Raji (cell line): ENCODE measurements around the gene CDH23.

Experiments used
- POLR2A ChIP-seq: IDR thresholded peaks from 2 replicates; pipeline ENCODE4 v1.6.1; 2011; ENCODE audit warnings: low read depth, low read length, control low read depth; ENCODE audit not compliant: insufficient read depth

The CDH23 gene

GRCh38 chr10:71396711-71397295, at the start of gene CDH23:
TSS of gene CDH23 (plus strand) at chr10:71396920. CDS start at chr10:71439832, 42,912 bp downstream.
- TF ChIP-seq POLR2A: no peak

GRCh38 chr10:71347587-71348395, 48.9 kb upstream of the CDH23 start:
- TF ChIP-seq POLR2A: no peak

GRCh38 chr10:71348850-71349249, 47.9 kb upstream of the CDH23 start:
- no peak for TF ChIP-seq POLR2A

GRCh38 chr10:71349406-71349805, 47.3 kb upstream of the CDH23 start:
- TF ChIP-seq POLR2A: no peak

GRCh38 chr10:71351087-71351486, 45.6 kb upstream of the CDH23 start:
- TF ChIP-seq POLR2A: no peak

GRCh38 chr10:71351628-71352319, 44.9 kb upstream of the CDH23 start:
- TF ChIP-seq POLR2A: no peak

GRCh38 chr10:71353639-71354038, 43.1 kb upstream of the CDH23 start:
- TF ChIP-seq POLR2A: no peak

GRCh38 chr10:71354776-71355175, 41.9 kb upstream of the CDH23 start:
- no peak for TF ChIP-seq POLR2A

- TF ChIP-seq POLR2A: no peak
These were observed 40.8 kb upstream of the CDH23 start for GRCh38 chr10:71355886-71356285.

- TF ChIP-seq POLR2A: no peak
These were observed 38.9 kb upstream of the CDH23 start for GRCh38 chr10:71357792-71358265.

GRCh38 chr10:71358277-71358676, 38.4 kb upstream of the CDH23 start:
- no peak for TF ChIP-seq POLR2A

GRCh38 chr10:71359364-71360046, 37.2 kb upstream of the CDH23 start:
- no peak for TF ChIP-seq POLR2A

GRCh38 chr10:71360735-71361134, 36.0 kb upstream of the CDH23 start:
- TF ChIP-seq POLR2A: no peak

- no peak for TF ChIP-seq POLR2A
These were observed 35.1 kb upstream of the CDH23 start for GRCh38 chr10:71361581-71361980.

GRCh38 chr10:71362141-71362540, 34.6 kb upstream of the CDH23 start:
- TF ChIP-seq POLR2A: no peak
